ENCODE measurements around the gene PHLPP2. TPM values are rescaled to one million over a fixed set of nuclear protein-coding genes. Genes with fewer than 3 reads are reported as not detected.

The PHLPP2 gene
- total RNA-seq, 2 experiments from 2014 or later = 6.7 to 14.8 TPM

DNA sequence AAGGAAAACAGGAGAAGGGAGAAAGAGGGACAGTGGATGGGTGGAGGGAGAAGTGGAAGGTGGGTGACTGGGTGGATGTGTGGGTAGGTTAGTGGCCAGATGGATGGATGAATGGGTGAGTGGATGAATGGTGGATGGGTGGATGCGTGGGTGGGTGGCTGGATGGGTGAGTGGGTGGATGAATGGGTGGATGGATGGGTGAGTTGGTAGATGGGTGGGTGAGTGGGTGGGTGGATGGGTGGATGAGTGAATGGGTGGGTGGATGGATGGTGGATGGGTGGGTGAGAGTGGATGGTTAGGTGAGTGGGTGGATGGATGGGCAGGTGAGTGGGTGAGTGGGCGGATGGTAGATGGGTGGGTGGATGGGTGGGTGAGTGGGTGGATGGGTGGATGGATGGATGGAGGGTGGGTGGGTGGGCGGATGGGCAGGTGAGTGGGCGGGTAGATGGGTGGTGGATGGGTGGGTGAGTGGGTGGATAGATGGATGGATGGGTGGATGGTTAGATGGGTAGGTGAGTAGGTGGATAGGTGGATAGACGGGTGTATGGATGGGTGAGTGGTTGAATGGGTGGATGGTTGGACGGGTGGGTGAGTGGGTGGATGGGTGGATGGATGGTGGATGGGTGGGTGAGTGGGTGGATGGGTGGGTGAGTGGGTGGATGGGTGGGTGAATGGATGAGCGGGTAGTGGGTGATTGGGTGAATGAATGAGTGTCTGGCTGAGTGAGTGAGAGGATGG is 99.2 kb downstream of the PHLPP2 start:
- Histone ChIP-seq H3K4me1 (ENCODE audit: insufficient read depth, low read length, poor library complexity, severe bottlenecking) (no peaks in the 10 kb centered on the region), H3K9me2 (ENCODE audit: insufficient read depth, low read length) (no peaks in the 10 kb centered on the region), H3K4me3 (ENCODE audit: low read depth, low read length, poor library complexity, severe bottlenecking) (no peak overlapping the region), H3K4me2 (ENCODE audit: low read length) (no peak overlapping the region), H3K27ac (ENCODE audit: low read depth, low read length, poor library complexity, severe bottlenecking) (no peak overlapping the region), H3K36me3 (ENCODE audit: insufficient read depth, low read length) (no peaks in the 10 kb centered on the region), H3K79me2 (ENCODE audit: insufficient read depth, low read depth, low read length) (no peaks in the 10 kb centered on the region), H4K20me1 (ENCODE audit: insufficient read depth, low read length) (no peaks in the 10 kb centered on the region), H2AFZ (ENCODE audit: low read length) (no peak overlapping the region), H3K9me3 (ENCODE audit: low read length) (no peaks in the 10 kb centered on the region)
- no peak for DNase-seq (ENCODE audit: low spot score)
- intact Hi-C loops (cut with micrococcal nuclease; ENCODE audit: unreplicated experiment) = no loop called here
- no TSS peak for BruUV-seq (replicated peaks)
- TF ChIP-seq, protein P1, sequence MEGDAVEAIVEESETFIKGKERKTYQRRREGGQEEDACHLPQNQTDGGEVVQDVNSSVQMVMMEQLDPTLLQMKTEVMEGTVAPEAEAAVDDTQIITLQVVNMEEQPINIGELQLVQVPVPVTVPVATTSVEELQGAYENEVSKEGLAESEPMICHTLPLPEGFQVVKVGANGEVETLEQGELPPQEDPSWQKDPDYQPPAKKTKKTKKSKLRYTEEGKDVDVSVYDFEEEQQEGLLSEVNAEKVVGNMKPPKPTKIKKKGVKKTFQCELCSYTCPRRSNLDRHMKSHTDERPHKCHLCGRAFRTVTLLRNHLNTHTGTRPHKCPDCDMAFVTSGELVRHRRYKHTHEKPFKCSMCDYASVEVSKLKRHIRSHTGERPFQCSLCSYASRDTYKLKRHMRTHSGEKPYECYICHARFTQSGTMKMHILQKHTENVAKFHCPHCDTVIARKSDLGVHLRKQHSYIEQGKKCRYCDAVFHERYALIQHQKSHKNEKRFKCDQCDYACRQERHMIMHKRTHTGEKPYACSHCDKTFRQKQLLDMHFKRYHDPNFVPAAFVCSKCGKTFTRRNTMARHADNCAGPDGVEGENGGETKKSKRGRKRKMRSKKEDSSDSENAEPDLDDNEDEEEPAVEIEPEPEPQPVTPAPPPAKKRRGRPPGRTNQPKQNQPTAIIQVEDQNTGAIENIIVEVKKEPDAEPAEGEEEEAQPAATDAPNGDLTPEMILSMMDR (conservative IDR thresholded peaks at IDR 0.05; ENCODE audit: low read length) = no peak
- TF ChIP-seq EZH2phosphoT487 (IDR thresholded peaks at IDR 0.05; ENCODE audit: borderline replicate concordance, low read depth, low read length) = no peak
- ChIA-PET CTCF (ENCODE audit: unreplicated experiment) (no interaction called here), POLR2A (no interaction called here)

DNA sequence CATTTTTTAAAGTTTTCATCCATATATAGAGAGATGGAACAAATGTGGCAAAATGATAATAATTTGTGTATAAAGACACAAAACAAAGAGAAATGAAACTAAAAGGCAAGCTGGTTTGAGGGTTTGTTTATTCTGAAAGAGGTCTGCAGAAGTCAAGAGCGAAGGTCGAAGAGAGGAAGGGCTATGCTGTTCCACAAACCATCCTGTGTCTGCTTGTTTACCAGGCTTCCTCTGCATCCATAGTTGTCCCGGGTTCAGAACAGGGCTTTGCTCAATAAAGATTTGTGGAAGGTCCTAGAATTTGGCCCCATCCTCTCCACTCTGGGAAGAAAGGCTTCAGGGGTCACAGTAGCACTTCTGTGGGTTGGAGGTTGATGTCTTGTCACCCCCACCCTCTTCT is 100.9 kb downstream of the PHLPP2 start:
- intact Hi-C loops (cut with micrococcal nuclease; ENCODE audit: unreplicated experiment) = no loop called here
- H4K20me1 ChIP-seq (ENCODE audit: insufficient read depth, low read length) = no peaks in the 10 kb centered on the region
- no peak for DNase-seq (ENCODE audit: low spot score)
- no peaks in the 10 kb centered on the region for H3K9me3 ChIP-seq (ENCODE audit: low read length)
- H3K4me2 ChIP-seq (ENCODE audit: low read length) = no peak overlapping the region
- no peak overlapping the region for H3K27ac ChIP-seq (ENCODE audit: low read depth, low read length, poor library complexity, severe bottlenecking)
- no peak overlapping the region for H2AFZ ChIP-seq (ENCODE audit: low read length)
- no peak overlapping the region for H3K4me3 ChIP-seq (ENCODE audit: low read depth, low read length, poor library complexity, severe bottlenecking)
- no peaks in the 10 kb centered on the region for H3K36me3 ChIP-seq (ENCODE audit: insufficient read depth, low read length)
- TF ChIP-seq, protein P1 (conservative IDR thresholded peaks at IDR 0.05; ENCODE audit: low read length) = no peak
- TF ChIP-seq EZH2phosphoT487 (IDR thresholded peaks at IDR 0.05; ENCODE audit: borderline replicate concordance, low read depth, low read length) = no peak
- CTCF ChIA-PET (ENCODE audit: unreplicated experiment) = no interaction called here
- BruUV-seq (replicated peaks) = no TSS peak
- POLR2A ChIA-PET = interaction anchor here (0.6 kb wide), 1 partner anchor 42 kb away, joined by 3 read pairs; no protein-coding TSS in a partner anchor
- H3K79me2 ChIP-seq (ENCODE audit: insufficient read depth, low read depth, low read length) = no peaks in the 10 kb centered on the region
- no peaks in the 10 kb centered on the region for H3K9me2 ChIP-seq (ENCODE audit: insufficient read depth, low read length)
- no peaks in the 10 kb centered on the region for H3K4me1 ChIP-seq (ENCODE audit: insufficient read depth, low read length, poor library complexity, severe bottlenecking)

DNA sequence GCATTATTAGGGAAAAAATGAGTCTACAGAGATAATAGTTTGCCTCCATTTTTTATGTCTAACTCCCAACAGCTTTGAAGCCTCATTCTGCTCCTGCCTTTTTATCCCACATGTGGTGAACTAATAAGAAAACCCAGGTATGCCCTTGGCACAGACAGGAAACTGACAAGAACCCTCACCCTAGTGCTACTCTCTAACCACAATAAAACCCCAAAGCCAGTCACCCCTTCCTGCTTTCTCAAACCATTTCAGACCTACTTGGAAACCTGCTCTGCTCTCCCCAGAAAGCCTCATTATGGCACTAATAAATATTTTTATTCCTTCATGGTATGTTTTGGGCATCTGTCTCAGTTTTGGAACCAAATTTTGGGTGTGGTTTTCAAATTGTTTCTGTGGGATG is 102.4 kb downstream of the PHLPP2 start:
- Histone ChIP-seq H3K79me2 (ENCODE audit: insufficient read depth, low read depth, low read length) (no peaks in the 10 kb centered on the region), H3K4me1 (ENCODE audit: insufficient read depth, low read length, poor library complexity, severe bottlenecking) (no peaks in the 10 kb centered on the region), H2AFZ (ENCODE audit: low read length) (no peak overlapping the region), H3K4me3 (ENCODE audit: low read depth, low read length, poor library complexity, severe bottlenecking) (no peak overlapping the region), H4K20me1 (ENCODE audit: insufficient read depth, low read length) (no peaks in the 10 kb centered on the region), H3K36me3 (ENCODE audit: insufficient read depth, low read length) (no peaks in the 10 kb centered on the region), H3K9me3 (ENCODE audit: low read length) (no peaks in the 10 kb centered on the region), H3K4me2 (ENCODE audit: low read length) (no peak overlapping the region), H3K27ac (ENCODE audit: low read depth, low read length, poor library complexity, severe bottlenecking) (no peak overlapping the region), H3K9me2 (ENCODE audit: insufficient read depth, low read length) (no peaks in the 10 kb centered on the region)
- CTCF ChIA-PET (ENCODE audit: unreplicated experiment) = no interaction called here
- no TSS peak for BruUV-seq (replicated peaks)
- intact Hi-C loops (cut with micrococcal nuclease; ENCODE audit: unreplicated experiment) = no loop called here
- no peak for DNase-seq (ENCODE audit: low spot score)
- TF ChIP-seq EZH2phosphoT487 (IDR thresholded peaks at IDR 0.05; ENCODE audit: borderline replicate concordance, low read depth, low read length) = no peak
- TF ChIP-seq, protein P1 (conservative IDR thresholded peaks at IDR 0.05; ENCODE audit: low read length) = no peak
- POLR2A ChIA-PET = interaction anchor here (0.6 kb wide), 1 partner anchor 818 kb away, joined by 3 read pairs; no protein-coding TSS in a partner anchor
